Measurements from ENCODE around the gene GOLGA6C.

DNA sequence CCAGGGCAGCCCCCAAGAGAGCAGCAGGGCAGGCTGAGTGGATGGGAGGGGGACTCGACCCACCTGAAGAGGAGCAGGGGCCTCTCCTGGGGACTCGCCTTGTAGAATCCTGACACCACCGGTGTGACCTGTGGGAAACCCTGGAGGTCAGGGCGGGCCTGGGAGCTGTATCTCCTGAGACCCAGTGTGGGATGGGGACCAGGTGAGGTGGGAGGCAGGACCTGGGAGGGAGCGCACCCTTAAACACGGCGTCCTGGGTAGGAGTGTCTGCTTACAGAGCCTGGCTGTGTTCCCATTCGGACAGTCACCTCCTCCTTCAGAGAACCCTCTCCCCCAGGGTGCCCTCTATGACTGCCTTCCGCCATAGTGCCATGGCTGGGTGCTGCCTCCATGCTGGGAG, 29.3 kb upstream of the GOLGA6C start:
- TF ChIP-seq, protein P1, sequence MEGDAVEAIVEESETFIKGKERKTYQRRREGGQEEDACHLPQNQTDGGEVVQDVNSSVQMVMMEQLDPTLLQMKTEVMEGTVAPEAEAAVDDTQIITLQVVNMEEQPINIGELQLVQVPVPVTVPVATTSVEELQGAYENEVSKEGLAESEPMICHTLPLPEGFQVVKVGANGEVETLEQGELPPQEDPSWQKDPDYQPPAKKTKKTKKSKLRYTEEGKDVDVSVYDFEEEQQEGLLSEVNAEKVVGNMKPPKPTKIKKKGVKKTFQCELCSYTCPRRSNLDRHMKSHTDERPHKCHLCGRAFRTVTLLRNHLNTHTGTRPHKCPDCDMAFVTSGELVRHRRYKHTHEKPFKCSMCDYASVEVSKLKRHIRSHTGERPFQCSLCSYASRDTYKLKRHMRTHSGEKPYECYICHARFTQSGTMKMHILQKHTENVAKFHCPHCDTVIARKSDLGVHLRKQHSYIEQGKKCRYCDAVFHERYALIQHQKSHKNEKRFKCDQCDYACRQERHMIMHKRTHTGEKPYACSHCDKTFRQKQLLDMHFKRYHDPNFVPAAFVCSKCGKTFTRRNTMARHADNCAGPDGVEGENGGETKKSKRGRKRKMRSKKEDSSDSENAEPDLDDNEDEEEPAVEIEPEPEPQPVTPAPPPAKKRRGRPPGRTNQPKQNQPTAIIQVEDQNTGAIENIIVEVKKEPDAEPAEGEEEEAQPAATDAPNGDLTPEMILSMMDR (IDR thresholded peaks at IDR 0.05 in 8 of 11, conservative IDR thresholded peaks at IDR 0.05 in 3 of 11): no peak
- TF ChIP-seq POLR2A (IDR thresholded peaks at IDR 0.05) (no peak), POLR2AphosphoS5 (IDR thresholded peaks at IDR 0.05) (no peak)

Data from spleen (tissue), 7 donors.